Measurements from ENCODE around the gene GABRR2.
A peak's percentile ranks its signal among the peaks of the same experiment; 100 is the strongest.
"Not testable (repeated sequence)": the region's sequence is repeated elsewhere in the genome, so short reads cannot be mapped to it uniquely, and the experiment has no call there.

Gene GABRR2

GRCh38 chr6:89242574-89243330 is 72.3 kb downstream of the GABRR2 start:
- H3K9me2 ChIP-seq (replicated peaks; ENCODE audit: insufficient read depth, low read length), result no peaks in the 10 kb centered on the region
- TF ChIP-seq CTCF (IDR thresholded peaks at IDR 0.05; ENCODE audit: insufficient read depth, low read length, poor library complexity, severe bottlenecking) (peak; percentile 15), EZH2phosphoT487 (conservative IDR thresholded peaks at IDR 0.05; ENCODE audit: low read length) (no peak)
- no peak overlapping the region for H3K4me3 ChIP-seq (ENCODE audit: insufficient read depth, low read length, poor library complexity, severe bottlenecking)
- H3K27me3 ChIP-seq (ENCODE audit: low read length), result no peaks in the 10 kb centered on the region
- no peak overlapping the region for H3K9ac ChIP-seq (ENCODE audit: low read length)
- no peak overlapping the region for H2AFZ ChIP-seq (ENCODE audit: low read depth, low read length, severe bottlenecking)
- no peak overlapping the region for H3K27ac ChIP-seq (ENCODE audit: low read depth, low read length)
- no peaks in the 10 kb centered on the region for H3K9me3 ChIP-seq (ENCODE audit: insufficient read depth, low read length)
- H3K36me3 ChIP-seq (ENCODE audit: low read length), result no peaks in the 10 kb centered on the region
- no peaks in the 10 kb centered on the region for H4K20me1 ChIP-seq (ENCODE audit: low read depth, low read length)
- H3K4me2 ChIP-seq (ENCODE audit: low read depth, low read length, poor library complexity, severe bottlenecking), result no peak overlapping the region
- H3F3A ChIP-seq (ENCODE audit: insufficient read depth), result no peaks in the 10 kb centered on the region
- H3K79me2 ChIP-seq (ENCODE audit: insufficient read depth, low read length), result no peaks in the 10 kb centered on the region

GRCh38 chr6:89239338-89239737 is 75.8 kb downstream of the GABRR2 start:
- Histone ChIP-seq H3K4me2 (ENCODE audit: low read depth, low read length, poor library complexity, severe bottlenecking) (no peak overlapping the region), H3F3A (ENCODE audit: insufficient read depth) (no peaks in the 10 kb centered on the region), H3K9me3 (ENCODE audit: insufficient read depth, low read length) (no peaks in the 10 kb centered on the region), H3K9me2 (replicated peaks; ENCODE audit: insufficient read depth, low read length) (no peaks in the 10 kb centered on the region), H3K27me3 (ENCODE audit: low read length) (no peaks in the 10 kb centered on the region), H3K4me3 (ENCODE audit: insufficient read depth, low read length, poor library complexity, severe bottlenecking) (no peak overlapping the region), H3K9ac (ENCODE audit: low read length) (no peak overlapping the region), H4K20me1 (ENCODE audit: low read depth, low read length) (no peaks in the 10 kb centered on the region), H3K36me3 (ENCODE audit: low read length) (no peaks in the 10 kb centered on the region), H3K79me2 (ENCODE audit: insufficient read depth, low read length) (no peaks in the 10 kb centered on the region), H2AFZ (ENCODE audit: low read depth, low read length, severe bottlenecking) (no peak overlapping the region), H3K27ac (ENCODE audit: low read depth, low read length) (no peak overlapping the region)
- peak; percentile 11 for TF ChIP-seq CTCF (IDR thresholded peaks at IDR 0.05; ENCODE audit: insufficient read depth, low read length, poor library complexity, severe bottlenecking)
- no peak for TF ChIP-seq EZH2phosphoT487 (conservative IDR thresholded peaks at IDR 0.05; ENCODE audit: low read length)

GRCh38 chr6:89237158-89237557 is 77.9 kb downstream of the GABRR2 start:
- Histone ChIP-seq H3K4me3 (ENCODE audit: insufficient read depth, low read length, poor library complexity, severe bottlenecking) (no peak overlapping the region), H3K36me3 (ENCODE audit: low read length) (no peaks in the 10 kb centered on the region), H3K27me3 (ENCODE audit: low read length) (no peaks in the 10 kb centered on the region), H3K4me2 (ENCODE audit: low read depth, low read length, poor library complexity, severe bottlenecking) (no peak overlapping the region), H3K9me3 (ENCODE audit: insufficient read depth, low read length) (no peaks in the 10 kb centered on the region), H3K9me2 (replicated peaks; ENCODE audit: insufficient read depth, low read length) (no peaks in the 10 kb centered on the region), H4K20me1 (ENCODE audit: low read depth, low read length) (no peaks in the 10 kb centered on the region), H3K79me2 (ENCODE audit: insufficient read depth, low read length) (no peaks in the 10 kb centered on the region), H3K27ac (ENCODE audit: low read depth, low read length) (no peak overlapping the region), H3K9ac (ENCODE audit: low read length) (no peak overlapping the region), H3F3A (ENCODE audit: insufficient read depth) (no peaks in the 10 kb centered on the region), H2AFZ (ENCODE audit: low read depth, low read length, severe bottlenecking) (no peak overlapping the region)
- TF ChIP-seq EZH2phosphoT487 (conservative IDR thresholded peaks at IDR 0.05; ENCODE audit: low read length), result no peak
- TF ChIP-seq CTCF (IDR thresholded peaks at IDR 0.05; ENCODE audit: insufficient read depth, low read length, poor library complexity, severe bottlenecking), result no peak

- H3K9ac ChIP-seq (ENCODE audit: low read length); H3K27me3 ChIP-seq (ENCODE audit: low read length); H3K27ac ChIP-seq (ENCODE audit: low read depth, low read length); H3K36me3 ChIP-seq (ENCODE audit: low read length); H4K20me1 ChIP-seq (ENCODE audit: low read depth, low read length); H3K79me2 ChIP-seq (ENCODE audit: insufficient read depth, low read length); H3F3A ChIP-seq (ENCODE audit: insufficient read depth); H3K4me3 ChIP-seq (ENCODE audit: insufficient read depth, low read length, poor library complexity, severe bottlenecking); H2AFZ ChIP-seq (ENCODE audit: low read depth, low read length, severe bottlenecking); H3K4me2 ChIP-seq (ENCODE audit: low read depth, low read length, poor library complexity, severe bottlenecking); H3K9me2 ChIP-seq (replicated peaks; ENCODE audit: insufficient read depth, low read length); H3K9me3 ChIP-seq (ENCODE audit: insufficient read depth, low read length): not testable (repeated sequence)
These were observed 81.5 kb downstream of the GABRR2 start for GRCh38 chr6:89233605-89234004.
